Activated T-helper 17 cell treated with anti-CD3 and anti-CD28 coated beads, Interleukin-2, amount 50 U/mL, for 72 hours (primary cell): ENCODE measurements around the gene EVPL. TPM values are rescaled to one million over a fixed set of nuclear protein-coding genes. Genes with fewer than 3 reads are reported as not detected.

Source experiments
- total RNA-seq, 2 donors: library from RNA; stranded (reverse); gene quantifications; one replicate each; pipeline ENCODE4 v1.2.3, GENCODE V29; 2022

EVPL gene
- total RNA-seq, 2 donors from 2014 or later, result 0.11 TPM; not detected in 1

Other genes with a start within 250 kb of the EVPL start
- 10 to 100 TPM; 19.0 to 22.1 TPM for gene UNK, start 242.5 kb downstream of the EVPL start, total RNA-seq
- gene UNC13D, start 182.9 kb downstream of the EVPL start, total RNA-seq, result 100 to 1,000 TPM; 153 to 160 TPM
- 100 to 1,000 TPM in 1 of 2 donors, 10 to 100 TPM in 1; 67.4 to 127 TPM for gene WBP2, start 172.0 kb downstream of the EVPL start, total RNA-seq
- 10 to 100 TPM; 11.0 to 32.4 TPM for gene TRIM47, start 148.7 kb downstream of the EVPL start, total RNA-seq
- 10 to 100 TPM; 20.3 to 33.9 TPM for gene TRIM65, start 130.4 kb downstream of the EVPL start, total RNA-seq
- gene MRPL38, start 122.4 kb downstream of the EVPL start, total RNA-seq, result 100 to 1,000 TPM in 1 of 2 donors, 10 to 100 TPM in 1; 74.2 to 113 TPM
- gene FBF1, start 86.3 kb downstream of the EVPL start, total RNA-seq, result 10 to 100 TPM in 1 of 2 donors, 1 to 10 TPM in 1; 9.2 to 10.6 TPM
- 10 to 100 TPM; 24.0 to 35.2 TPM for gene ACOX1, start 48.1 kb downstream of the EVPL start, total RNA-seq
- gene TEN1, start 48.1 kb downstream of the EVPL start, total RNA-seq, result 10 to 100 TPM; 15.3 to 18.5 TPM
- gene CDK3, start 26.5 kb downstream of the EVPL start, total RNA-seq, result 1 to 10 TPM; 8.0 to 9.0 TPM
- gene SRP68, start 45.2 kb upstream of the EVPL start, total RNA-seq, result 100 to 1,000 TPM; 109 to 117 TPM
- 10 to 100 TPM in 1 of 2 donors, 1 to 10 TPM in 1; 7.5 to 14.8 TPM for gene GALR2, start 47.5 kb upstream of the EVPL start, total RNA-seq
- 10 to 100 TPM in 1 of 2 donors, 1 to 10 TPM in 1; 6.5 to 13.5 TPM for gene ZACN, start 51.9 kb upstream of the EVPL start, total RNA-seq
- 100 to 1,000 TPM; 104 to 117 TPM for gene EXOC7, start 76.5 kb upstream of the EVPL start, total RNA-seq
- gene FOXJ1, start 113.9 kb upstream of the EVPL start, total RNA-seq, result under 1 TPM in 1 of 2 donors, not detected in 1; 0.15 TPM
- 10 to 100 TPM; 15.5 to 17.4 TPM for gene RNF157, start 213.2 kb upstream of the EVPL start, total RNA-seq
- gene UBALD2, start 238.0 kb upstream of the EVPL start, total RNA-seq, result 100 to 1,000 TPM; 173 to 187 TPM